Ascending aorta (tissue), 2 donors: ENCODE data around the gene CABP2. TPM values are rescaled to one million over a fixed set of nuclear protein-coding genes. Genes with fewer than 3 reads are reported as not detected.
A peak's percentile ranks its signal among the peaks of the same experiment; 100 is the strongest.

Experiments used
- DNase-seq, 2 donors: peaks; one replicate each; pipeline ENCODE4 v3.0.0-alpha.2; 2019; ENCODE audit warnings: low spot score in 2 of 2
- H3K27ac ChIP-seq, 2 donors: fragments of 200-600 bp; sonication (generic); one replicate each; pipeline ENCODE4 v1.5.1; 2016 to 2017; ENCODE audit warnings: mild to moderate bottlenecking in 1 of 2
- H3K27me3 ChIP-seq: fragments of 200-600 bp; sonication (generic); one replicate; pipeline ENCODE4 v1.5.1; 2017
- H3K36me3 ChIP-seq, 2 donors: fragments of 200-600 bp; sonication (generic); one replicate each; pipeline ENCODE4 v1.5.1; 2016
- H3K4me1 ChIP-seq, 2 donors: fragments of 200-600 bp; sonication (generic); one replicate each; pipeline ENCODE4 v1.5.1; 2016 to 2017; ENCODE audit warnings: mild to moderate bottlenecking in 1 of 2
- H3K4me3 ChIP-seq, 2 donors: fragments of 200-600 bp; sonication (generic); one replicate each; pipeline ENCODE4 v1.5.1; 2016 to 2017; ENCODE audit warnings: mild to moderate bottlenecking in 1 of 2
- H3K9me3 ChIP-seq, 2 donors: fragments of 200-600 bp; sonication (generic); one replicate each; pipeline ENCODE4 v1.5.1; 2016
- intact Hi-C: fragments of 100-400 bp; cut with DNase I; formaldehyde crosslinking; loops from one replicate; pipeline ENCODE4 v1.15.1; 2023
- total RNA-seq: library from RNA; depleted of rRNA; stranded (reverse); fragments of >200 nt; gene quantifications from one replicate; pipeline ENCODE4 v1.1.0, GENCODE V29; 2016
- TF ChIP-seq, protein P1 (sequence below), 3 experiments: fragments of 200-600 bp in 2 of 3; fragments of 450-650 bp in 1 of 3; sonication (generic) in 2 of 3; IDR thresholded peaks; one replicate each; pipeline ENCODE4 v1.5.1; 2016 to 2019; ENCODE audit warnings: antibody characterized with exemption in 3 of 3, mild to moderate bottlenecking in 1 of 3, moderate library complexity in 1 of 3

Gene CABP2
- total RNA-seq, 1 donor from 2014 or later = not detected

DNA sequence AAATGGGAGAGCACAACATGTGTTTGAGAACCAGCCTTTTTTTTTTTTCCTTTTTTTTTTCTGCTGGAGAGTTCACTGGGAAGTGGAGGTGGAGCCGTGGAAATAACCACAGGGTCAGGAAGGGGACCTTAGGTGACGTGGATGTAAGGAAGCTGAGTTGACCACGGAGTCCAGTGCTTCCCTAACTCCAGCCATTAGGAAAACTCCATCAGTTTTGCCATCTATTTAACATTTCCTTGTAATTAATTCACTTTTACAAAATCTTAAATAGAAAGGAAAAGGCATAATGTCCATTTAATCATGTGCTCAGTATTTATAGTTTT lies 13.3 kb downstream of the CABP2 start:
- H3K4me1 ChIP-seq = peaks cover 14 to 20% of the 10 kb centered on the region in 2 donors
- peaks cover 0 to 5% of the 10 kb centered on the region in 2 donors for H3K36me3 ChIP-seq
- no peaks in the 10 kb centered on the region for H3K9me3 ChIP-seq
- no peak overlapping the region for H3K27ac ChIP-seq
- intact Hi-C loops = no loop called here
- H3K4me3 ChIP-seq = no peak overlapping the region
- no peaks in the 10 kb centered on the region for H3K27me3 ChIP-seq
- DNase-seq = no peak
- TF ChIP-seq, protein P1, sequence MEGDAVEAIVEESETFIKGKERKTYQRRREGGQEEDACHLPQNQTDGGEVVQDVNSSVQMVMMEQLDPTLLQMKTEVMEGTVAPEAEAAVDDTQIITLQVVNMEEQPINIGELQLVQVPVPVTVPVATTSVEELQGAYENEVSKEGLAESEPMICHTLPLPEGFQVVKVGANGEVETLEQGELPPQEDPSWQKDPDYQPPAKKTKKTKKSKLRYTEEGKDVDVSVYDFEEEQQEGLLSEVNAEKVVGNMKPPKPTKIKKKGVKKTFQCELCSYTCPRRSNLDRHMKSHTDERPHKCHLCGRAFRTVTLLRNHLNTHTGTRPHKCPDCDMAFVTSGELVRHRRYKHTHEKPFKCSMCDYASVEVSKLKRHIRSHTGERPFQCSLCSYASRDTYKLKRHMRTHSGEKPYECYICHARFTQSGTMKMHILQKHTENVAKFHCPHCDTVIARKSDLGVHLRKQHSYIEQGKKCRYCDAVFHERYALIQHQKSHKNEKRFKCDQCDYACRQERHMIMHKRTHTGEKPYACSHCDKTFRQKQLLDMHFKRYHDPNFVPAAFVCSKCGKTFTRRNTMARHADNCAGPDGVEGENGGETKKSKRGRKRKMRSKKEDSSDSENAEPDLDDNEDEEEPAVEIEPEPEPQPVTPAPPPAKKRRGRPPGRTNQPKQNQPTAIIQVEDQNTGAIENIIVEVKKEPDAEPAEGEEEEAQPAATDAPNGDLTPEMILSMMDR (IDR thresholded peaks at IDR 0.05) = no peak

DNA sequence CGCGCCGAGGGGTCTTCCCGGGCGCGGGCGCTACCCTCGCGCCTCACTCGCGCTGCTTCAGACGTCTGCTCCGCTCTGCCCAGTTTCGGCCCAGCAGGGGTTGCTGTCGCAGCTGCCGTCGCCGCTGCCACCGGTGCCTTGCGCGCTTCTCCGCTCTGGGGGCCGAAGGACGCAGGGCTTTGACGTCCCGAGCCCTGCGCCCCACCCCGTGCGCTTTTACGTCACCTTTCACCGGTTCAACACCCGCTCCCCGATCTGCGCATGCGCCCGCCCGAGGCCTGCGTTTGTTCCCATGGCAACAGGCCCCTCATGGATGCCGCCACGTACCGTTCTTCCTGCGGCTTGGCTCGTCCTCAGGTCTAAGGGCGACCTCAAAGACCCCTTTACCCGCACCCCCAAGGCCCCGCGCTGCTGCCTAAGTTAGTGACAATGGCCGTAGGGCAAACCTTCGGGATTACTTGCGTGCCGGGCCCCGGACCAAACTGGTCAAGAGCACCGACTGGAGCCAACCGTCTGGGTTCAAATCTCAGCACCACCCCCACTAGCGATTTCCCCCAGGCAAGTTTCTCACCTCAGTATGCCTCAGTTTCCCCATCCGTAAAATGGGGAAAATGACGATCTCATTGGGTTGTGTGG lies 14.6 kb downstream of the CABP2 start:
- H3K4me3 ChIP-seq = peak overlapping the region; percentile 65 to 71
- H3K27me3 ChIP-seq = no peaks in the 10 kb centered on the region
- TF ChIP-seq, protein P1 (IDR thresholded peaks at IDR 0.05) = no peak
- peak; percentile 93 to 99 for DNase-seq
- H3K27ac ChIP-seq = peak overlapping the region; percentile 95 to 96
- intact Hi-C loops = loop anchor here (1.0 to 10.0 kb wide), 8 partner anchors 25 to 394 kb away; partner anchors contain the start of genes AIP, GRK2, GSTP1 and KDM2A
- H3K4me1 ChIP-seq = peaks cover 16 to 24% of the 10 kb centered on the region in 2 donors
- no peaks in the 10 kb centered on the region for H3K9me3 ChIP-seq
- peaks cover 0 to 5% of the 10 kb centered on the region in 2 donors for H3K36me3 ChIP-seq

DNA sequence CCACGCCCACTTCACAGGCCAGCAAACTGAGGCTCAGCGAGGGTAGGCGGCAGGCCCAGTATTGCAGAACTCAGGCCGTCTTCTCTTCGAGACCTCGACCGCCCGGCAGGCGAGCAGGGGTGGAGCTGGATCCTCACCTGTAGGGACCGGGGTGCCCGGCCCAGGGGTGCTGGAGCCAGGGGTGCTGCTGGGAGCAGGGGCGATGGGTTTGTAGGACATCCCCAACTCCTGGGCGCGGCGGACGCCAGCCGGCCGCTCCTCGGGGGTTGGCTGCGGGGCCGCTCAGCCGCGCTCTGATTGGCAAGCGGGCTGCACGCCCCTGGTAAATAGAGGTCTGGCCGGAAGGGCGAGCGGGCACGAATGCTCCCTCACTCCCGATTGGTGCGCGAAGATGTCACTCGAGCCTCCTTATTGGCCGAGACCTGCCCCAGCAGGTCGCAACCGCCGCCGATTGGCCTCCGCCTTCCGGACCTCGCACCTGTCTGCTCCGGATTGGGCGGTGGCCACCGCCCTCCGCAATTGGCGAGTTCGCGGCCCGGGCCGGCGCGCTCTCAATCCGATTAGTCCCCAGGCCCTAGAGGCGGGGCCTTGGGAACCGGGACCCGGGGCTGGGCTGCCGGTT lies 15.3 kb downstream of the CABP2 start, which contains the start of gene CDK2AP2:
TSS of gene CDK2AP2 (minus strand) at position 299 of the 622 bp plus-strand sequence. CDS start at position 219, 80 bp downstream.
- Histone ChIP-seq H3K4me3 (peak within 1 kb of the TSS; percentile 65 to 71), H3K27ac (peak within 1 kb of the TSS; percentile 95 to 96), H3K27me3 (no peaks in the 10 kb centered on the region), H3K4me1 (peaks cover 16 to 27% of the 10 kb centered on the region in 2 donors), H3K36me3 (peaks cover 0 to 5% of the 10 kb centered on the region in 2 donors), H3K9me3 (no peaks in the 10 kb centered on the region)
- peak; percentile 98 to 100 for DNase-seq
- intact Hi-C loops = loop anchor here (1.0 to 10.0 kb wide), 9 partner anchors 25 to 393 kb away; partner anchors contain the start of genes AIP, GRK2, GSTP1 and KDM2A
- TF ChIP-seq, protein P1 (IDR thresholded peaks at IDR 0.05) = no peak

DNA sequence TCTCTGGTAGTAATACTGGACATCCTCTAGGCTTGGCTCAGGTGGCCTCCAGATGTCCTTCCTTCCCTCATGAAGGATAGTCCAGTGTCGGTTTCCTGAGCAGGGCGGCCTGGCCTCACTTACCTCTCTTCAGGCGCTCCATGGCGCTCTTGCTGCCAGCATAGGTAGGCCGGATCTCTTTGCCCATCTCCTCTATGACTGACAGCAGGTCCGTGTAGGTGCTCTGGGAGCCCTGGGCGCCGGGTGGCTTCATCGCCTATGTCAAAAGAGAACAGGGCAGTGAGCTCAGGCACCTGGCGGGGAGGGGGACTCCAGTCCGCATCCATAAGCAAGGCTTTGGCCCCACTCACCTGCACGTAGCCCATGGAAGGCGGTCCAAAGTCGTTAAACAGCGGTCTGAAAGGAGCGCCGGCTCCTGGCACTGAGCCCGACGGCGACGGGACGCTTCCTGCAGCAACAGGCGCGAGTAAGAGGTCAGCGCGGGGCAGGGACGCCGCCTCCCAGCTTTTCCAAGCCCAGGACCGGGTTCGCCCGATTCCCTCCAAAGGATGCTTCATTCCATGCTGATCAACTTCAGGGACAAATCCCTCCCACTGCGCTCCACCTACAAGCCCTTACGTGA lies 15.9 kb downstream of the CABP2 start:
- H3K4me1 ChIP-seq = peaks cover 16 to 27% of the 10 kb centered on the region in 2 donors
- no peak for DNase-seq
- peaks cover 0 to 6% of the 10 kb centered on the region in 2 donors for H3K36me3 ChIP-seq
- H3K9me3 ChIP-seq = no peaks in the 10 kb centered on the region
- TF ChIP-seq, protein P1 (IDR thresholded peaks at IDR 0.05) = peak in 1 of 3 experiments; percentile 8
- no peaks in the 10 kb centered on the region for H3K27me3 ChIP-seq
- intact Hi-C loops = loop anchor here (2.0 to 10.0 kb wide), 4 partner anchors 79 to 393 kb away; partner anchors contain the start of genes GRK2, KDM2A and RPS6KB2
- H3K27ac ChIP-seq = peak overlapping the region; percentile 95 to 96
- H3K4me3 ChIP-seq = peak overlapping the region; percentile 65 to 71

DNA sequence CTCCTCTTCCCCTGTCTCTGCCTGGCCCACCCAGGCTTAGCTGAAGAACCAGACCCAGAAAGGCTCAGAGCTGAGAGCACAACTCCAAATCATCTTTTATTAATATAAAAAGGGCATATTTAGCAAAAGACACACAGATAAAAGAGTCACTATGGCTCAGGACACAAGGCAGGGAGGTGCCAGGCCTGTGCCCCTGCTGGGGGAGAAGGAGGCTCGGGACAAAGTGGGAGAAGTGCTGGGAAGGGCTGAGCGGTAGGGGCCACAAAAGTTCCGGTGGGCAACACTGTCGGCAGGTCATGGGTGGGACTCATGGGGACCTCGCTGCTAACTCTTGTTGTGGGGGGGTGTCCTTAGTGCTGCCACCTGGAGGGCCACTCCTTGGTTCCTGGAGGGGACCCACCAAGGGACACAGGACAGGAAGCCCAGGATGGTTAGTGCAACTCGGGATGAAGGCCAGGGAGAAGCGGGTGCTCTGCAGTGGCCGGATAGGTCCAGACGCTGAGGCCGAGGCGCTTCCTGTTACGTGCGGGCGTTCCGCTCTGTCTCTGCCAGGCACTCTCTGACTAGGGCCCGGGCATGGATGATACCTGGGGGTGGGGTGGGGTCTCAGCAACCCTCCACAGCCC lies 16.7 kb downstream of the CABP2 start:
- Histone ChIP-seq H3K27ac (peak overlapping the region; percentile 95 to 96), H3K27me3 (no peaks in the 10 kb centered on the region), H3K9me3 (no peaks in the 10 kb centered on the region), H3K36me3 (peaks cover 0 to 13% of the 10 kb centered on the region in 2 donors), H3K4me3 (peak overlapping the region; percentile 35 to 71), H3K4me1 (peaks cover 16 to 27% of the 10 kb centered on the region in 2 donors)
- TF ChIP-seq, protein P1 (IDR thresholded peaks at IDR 0.05) = no peak
- intact Hi-C loops = loop anchor here (2.0 to 10.0 kb wide), 4 partner anchors 78 to 392 kb away; partner anchors contain the start of genes GRK2, KDM2A and RPS6KB2
- no peak for DNase-seq
